K562 (cell line): ENCODE measurements around the gene MARS1. TPM values are rescaled to one million over a fixed set of nuclear protein-coding genes. Genes with fewer than 3 reads are reported as not detected.

Experiments used
- ATAC-seq: fragments of 200-7000 bp; cut with Tn5 transposase; 3 replicates; pipeline ENCODE4 v1.9.1; 2020; ENCODE audit warnings: moderate library complexity
- BruUV-seq: library from RNA; stranded (reverse); fragments of 400-500 nt; replicated peaks from 2 replicates; lab custom pipeline; 2021; lab: Mats Ljungman, UMichigan
- CTCF ChIA-PET: fragments of 300-600 bp; formaldehyde crosslinking; extraction: SDS; loops from one replicate; lab custom pipeline; 2021; ENCODE audit warnings: low intra/inter-chr PET ratio; lab: Yijun Ruan, JAX
- POLR2A ChIA-PET: fragments of 300-600, 350-650 bp; sonication (Branson Sonifier 250); formaldehyde crosslinking; extraction: SDS; loops from one replicate; lab custom pipeline; 2021; ENCODE audit warnings: antibody characterized with exemption, inconsistent platforms; lab: Yijun Ruan, JAX
- DNase-seq, 4 experiments: peaks; one replicate each; pipeline versions ENCODE4 v3.0.0 to v3.0.0-alpha.2; 2011 to 2018; ENCODE audit warnings: low spot score in 3 of 4, mixed read lengths in 3 of 4; ENCODE audit errors: extremely low read depth in 1 of 4
- FAIRE-seq: peaks from 2 replicates; lab custom pipeline; 2011; peaks lifted over from hg19 to GRCh38; lab: Jason Lieb, UNC
- H2AFZ ChIP-seq: 2 replicates; pipeline ENCODE4 v1.6.0; 2011; ENCODE audit warnings: low read depth, low read length, control low read depth, inconsistent platforms
- H3K27ac ChIP-seq: fragments of 200-600 bp; 3 replicates; pipeline ENCODE4 v1.8.0; 2011; ENCODE audit warnings: low read depth, mild to moderate bottlenecking, control low read depth, inconsistent platforms, low read length, moderate library complexity, mixed read lengths; ENCODE audit errors: extremely low read depth
- H3K27me3 ChIP-seq, 2 experiments: fragments of 300-600 bp in 1 of 2; 2 replicates in 1 of 2; 3 replicates in 1 of 2; pipeline versions ENCODE4 v1.6.0 to v1.8.0; 2011; ENCODE audit warnings: inconsistent platforms in 2 of 2, low read length in 2 of 2, mild to moderate bottlenecking in 1 of 2, mixed read lengths in 1 of 2, moderate library complexity in 1 of 2; ENCODE audit not compliant: control insufficient read depth in 2 of 2, insufficient read depth in 2 of 2
- H3K36me3 ChIP-seq: fragments of 300-600 bp; 3 replicates; pipeline ENCODE4 v1.8.0; 2011; ENCODE audit warnings: mild to moderate bottlenecking, low read length, inconsistent platforms; ENCODE audit not compliant: control insufficient read depth, insufficient read depth
- H3K4me1 ChIP-seq, 2 experiments: fragments of 200-600 bp in 1 of 2; replicated peaks in 1 of 2; 2 replicates in 1 of 2; 3 replicates in 1 of 2; pipeline versions ENCODE4 v1.5.1 to v1.8.0; 2011; ENCODE audit warnings: inconsistent platforms in 2 of 2, low read length in 2 of 2, mild to moderate bottlenecking in 1 of 2, mixed read lengths in 1 of 2, moderate library complexity in 1 of 2; ENCODE audit not compliant: control insufficient read depth in 2 of 2, insufficient read depth in 2 of 2
- H3K4me2 ChIP-seq: 2 replicates; pipeline ENCODE4 v1.6.1; 2011; ENCODE audit warnings: low read length, control low read depth, inconsistent platforms, mixed read lengths; ENCODE audit not compliant: insufficient read depth
- H3K4me3 ChIP-seq: fragments of 200-600 bp; sonication (generic), shearing (Covaris generic); 2 replicates; pipeline ENCODE4 v1.5.1; 2016; ENCODE audit warnings: control low read depth, inconsistent platforms
- H3K79me2 ChIP-seq: fragments of 200-600 bp; 3 replicates; pipeline ENCODE4 v1.8.0; 2011; ENCODE audit warnings: low read length, inconsistent platforms; ENCODE audit not compliant: control insufficient read depth, insufficient read depth
- H3K9ac ChIP-seq, 2 experiments: 2 replicates each; pipeline versions ENCODE4 v1.6.0 to v1.6.1; 2011; ENCODE audit warnings: low read depth in 2 of 2, low read length in 2 of 2, control low read depth in 1 of 2, inconsistent platforms in 1 of 2, mild to moderate bottlenecking in 1 of 2, mixed read lengths in 1 of 2; ENCODE audit not compliant: insufficient read depth in 1 of 2
- H3K9me1 ChIP-seq: one replicate; pipeline ENCODE4 v1.6.0; 2011; ENCODE audit warnings: inconsistent platforms, mild to moderate bottlenecking, low read length, moderate library complexity; ENCODE audit not compliant: control insufficient read depth, insufficient read depth
- H3K9me3 ChIP-seq: replicated peaks from 2 replicates; pipeline ENCODE4 v1.5.1; 2011; ENCODE audit warnings: low read depth, low read length, inconsistent platforms; ENCODE audit not compliant: control insufficient read depth, insufficient read depth
- H4K20me1 ChIP-seq: replicated peaks from 2 replicates; pipeline ENCODE4 v1.6.1; 2011; ENCODE audit warnings: low read length, inconsistent platforms, mixed read lengths; ENCODE audit not compliant: control insufficient read depth, insufficient read depth
- ATF3 ChIP-seq, 2 experiments: fragments of 450-650 bp in 1 of 2; sonication (generic) in 1 of 2; formaldehyde crosslinking in 1 of 2; IDR thresholded peaks in 1 of 2; conservative IDR thresholded peaks in 1 of 2; 2 replicates each; pipeline versions ENCODE4 v1.6.1 to v1.8.1; 2016 to 2023; ENCODE audit warnings: mild to moderate bottlenecking in 2 of 2, moderate library complexity in 2 of 2, inconsistent platforms in 1 of 2, missing genetic modification reagents in 1 of 2
- CBX3 ChIP-seq, 2 experiments: IDR thresholded peaks; 1 replicate in 1 of 2; 2 replicates in 1 of 2; pipeline ENCODE4 v1.6.1; 2012; ENCODE audit warnings: inconsistent platforms in 2 of 2, low read length in 2 of 2, borderline replicate concordance in 1 of 2, control low read depth in 1 of 2
- EGR1 ChIP-seq: fragments of 450-650 bp; conservative IDR thresholded peaks from 2 replicates; pipeline ENCODE4 v1.6.1; 2017; ENCODE audit warnings: mild to moderate bottlenecking
- ELF2 ChIP-seq: fragments of 250-450 bp; sonication (Bioruptor Pico); IDR thresholded peaks from 2 replicates; pipeline ENCODE4 v1.5.0; 2021; ENCODE audit warnings: mild to moderate bottlenecking
- HBP1 ChIP-seq: fragments of 450-650 bp; formaldehyde crosslinking; IDR thresholded peaks from 2 replicates; pipeline ENCODE4 v1.4.0; 2022; ENCODE audit warnings: missing genetic modification characterization
- HNRNPL ChIP-seq: fragments of 200-400 bp; formaldehyde crosslinking; IDR thresholded peaks from 2 replicates; pipeline ENCODE4 v1.6.1; 2017; ENCODE audit warnings: low read depth, mild to moderate bottlenecking, low read length
- NFATC3 ChIP-seq: fragments of 450-650 bp; IDR thresholded peaks from 2 replicates; pipeline ENCODE4 v1.6.1; 2017; ENCODE audit warnings: mild to moderate bottlenecking
- NFRKB ChIP-seq: fragments of 450-650 bp; IDR thresholded peaks from 2 replicates; pipeline ENCODE4 v1.6.1; 2016; ENCODE audit warnings: low read depth
- POLR2AphosphoS2 ChIP-seq: IDR thresholded peaks from 2 replicates; pipeline ENCODE4 v1.6.1; 2012; ENCODE audit warnings: low read length, improper control_type of control experiment
- RBFOX2 ChIP-seq: fragments of 200-400 bp; formaldehyde crosslinking; IDR thresholded peaks from 2 replicates; pipeline ENCODE4 v1.6.1; 2017; ENCODE audit warnings: low read depth, mild to moderate bottlenecking, low read length, moderate library complexity
- TCF7 ChIP-seq: sonication (generic); IDR thresholded peaks from 2 replicates; pipeline ENCODE4 v1.6.1; 2016; ENCODE audit warnings: antibody characterized with exemption, borderline replicate concordance
- TGIF2 ChIP-seq: sonication (generic); formaldehyde crosslinking; IDR thresholded peaks from 2 replicates; pipeline ENCODE4 v1.8.1; 2022; ENCODE audit warnings: mild to moderate bottlenecking, missing genetic modification reagents, moderate library complexity
- WGBS: fragments of 100-300 bp; shearing (Covaris generic); methylation state at CpG from one replicate; pipeline ENCODE4 v1.1.6; 2016; ENCODE audit warnings: low coverage, mixed read lengths; ENCODE audit not compliant: insufficient coverage; ENCODE audit errors: missing lambda C conversion rate; 5-methylcytosine and 5-hydroxymethylcytosine counted together
- in situ Hi-C: fragments of 300-500 bp; cut with MboI; formaldehyde crosslinking; loops from 4 replicates; pipeline ENCODE4 v1.15.0; 2018; ENCODE audit warnings: inconsistent platforms, mixed read lengths
- intact Hi-C: fragments of 100-400 bp; cut with micrococcal nuclease; formaldehyde crosslinking; loops from 2 replicates; pipeline ENCODE4 v1.14.2; 2022
- polyA plus RNA-seq, 8 experiments: library from polyadenylated mRNA; depleted of rRNA in 4 of 8; stranded (reverse) in 5 of 8; unstranded in 3 of 8; fragments of >200 nt; fragmentation: Nextera tagmentation in 2 of 8; fragmentation: Illumina TruSeq in 1 of 8; extraction: Ambion mirVana in 2 of 8; extraction: Trizol in 1 of 8; gene quantifications; 2 replicates each; pipeline versions ENCODE4 v1.2.1 to v1.2.3, GENCODE V29; 2011 to 2014; ENCODE audit warnings: inconsistent platforms in 1 of 8, missing spikeins in 1 of 8
- total RNA-seq, 7 experiments: library from RNA; depleted of rRNA in 6 of 7; stranded (reverse); fragments of >200 nt in 6 of 7; fragmentation: Illumina TruSeq in 2 of 7; extraction: Trizol in 2 of 7; gene quantifications; 2 replicates each; pipeline versions ENCODE4 v1.2.1 to v1.2.3, GENCODE V29; 2011 to 2021; ENCODE audit warnings: low replicate concordance in 1 of 7
- TF ChIP-seq, protein P1 (sequence below): fragments of 250-450 bp; sonication (Bioruptor Pico); IDR thresholded peaks from 2 replicates; pipeline ENCODE4 v1.5.0; 2020; ENCODE audit warnings: mild to moderate bottlenecking
- TF ChIP-seq, protein P2 (sequence below): fragments of 250-450 bp; sonication (Bioruptor Pico); IDR thresholded peaks from 2 replicates; pipeline ENCODE4 v1.8.0; 2021; ENCODE audit warnings: moderate library complexity, mild to moderate bottlenecking, inconsistent platforms

MARS1 gene
- total and polyA plus RNA-seq, 9 of the 15 experiments (the other 6 are each of a cell fraction or from before 2014, with no cell fraction given), result 117 to 382 (median 220) TPM

DNA sequence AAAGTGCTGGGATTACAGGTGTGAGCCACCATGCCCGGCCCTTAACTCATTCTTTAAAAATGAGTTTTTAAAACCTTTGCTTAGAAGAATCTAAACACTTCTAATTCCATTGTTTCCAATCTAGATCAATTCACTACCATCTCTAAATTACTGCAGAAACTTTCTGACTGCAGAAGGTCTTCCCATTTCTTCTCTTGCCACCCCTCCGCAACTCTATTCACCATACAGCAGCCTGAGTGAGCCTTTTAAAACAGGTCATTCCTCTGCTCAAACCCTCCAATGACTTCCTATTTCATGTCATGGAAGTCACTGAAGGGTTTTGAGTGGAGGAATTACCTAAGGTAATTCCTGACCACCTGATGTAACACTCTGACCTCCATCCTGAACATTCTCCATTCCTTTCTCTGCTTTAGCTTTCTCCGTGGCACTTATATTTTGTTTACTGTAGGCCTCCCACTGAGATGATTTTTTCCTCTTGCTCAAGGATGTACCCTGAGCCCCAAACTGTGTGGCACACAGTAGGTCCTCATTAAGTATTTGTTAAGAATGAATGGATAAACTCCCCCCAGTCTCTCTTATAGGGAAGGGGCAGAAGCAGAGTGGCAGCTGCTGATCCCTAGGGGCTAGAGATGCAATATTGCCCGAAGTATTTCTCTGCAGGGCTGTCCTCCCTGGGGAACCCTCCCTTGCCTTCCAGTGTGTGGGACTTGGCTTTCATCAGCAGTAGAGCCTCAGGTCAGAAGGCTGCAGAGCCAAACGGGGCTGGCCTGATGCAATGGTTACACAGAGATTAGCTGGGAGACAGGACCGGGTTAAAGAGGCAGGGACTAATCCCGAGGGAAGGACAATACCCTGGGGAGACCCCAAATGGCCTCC lies 31.3 kb downstream of the MARS1 start (continued):
- TF ChIP-seq HBP1 (CRISPR knock-in tag) (0 out of 2 replicates have a peak, but pooled peaks have one; percentile 36), ATF3 (IDR thresholded peaks at IDR 0.05) (0 out of 2 replicates have a peak, but pooled peaks have one; percentile 9), ATF3 (CRISPR knock-in tag; conservative IDR thresholded peaks at IDR 0.05) (no peak)
- TF ChIP-seq, all 486 proteins: peak for 19

- 0% methylated on average over 8 of the region's 8 CpGs for WGBS
- BruUV-seq, result no TSS peak
- Histone ChIP-seq H3K27me3 (no peaks in the 10 kb centered on the region), H3K27ac (peak overlapping the region; percentile 99), H3K9me1 (peaks cover 7% of the 10 kb centered on the region), H3K4me1 (peaks cover 29 to 43% of the 10 kb centered on the region in 2 experiments), H2AFZ (no peak overlapping the region), H3K4me2 (peak overlapping the region; percentile 99), H3K9ac (peak overlapping the region; percentile 94 to 100), H3K4me3 (peak overlapping the region; percentile 86), H3K36me3 (peaks cover 63% of the 10 kb centered on the region), H3K9me3 (no peaks in the 10 kb centered on the region), H3K79me2 (peaks cover 59% of the 10 kb centered on the region), H4K20me1 (peaks cover 50% of the 10 kb centered on the region)
- no peak for ATAC-seq
- intact Hi-C loops, result loop anchor here (1.0 to 5.0 kb wide), 6 partner anchors 20 to 218 kb away; partner anchors contain the start of genes AGAP2, GLI1 and MARS1
- CTCF ChIA-PET, result no interaction called here
- in situ Hi-C loops, result no loop called here
- POLR2A ChIA-PET, result interaction anchor here (0.6 to 10.1 kb wide), 40 partner anchors 9 to 403 kb away, joined by 3 to 184 read pairs (median 5); partner anchors contain the start of genes ARHGEF25, B4GALNT1, CDK4 and DCTN2
- no peak for FAIRE-seq
- DNase-seq, result peak in 1 of 4 experiments; percentile 78
- TF ChIP-seq EGR1, result 0 out of 2 replicates have a peak, but pooled peaks have one; percentile 45
- TF ChIP-seq, protein P1, sequence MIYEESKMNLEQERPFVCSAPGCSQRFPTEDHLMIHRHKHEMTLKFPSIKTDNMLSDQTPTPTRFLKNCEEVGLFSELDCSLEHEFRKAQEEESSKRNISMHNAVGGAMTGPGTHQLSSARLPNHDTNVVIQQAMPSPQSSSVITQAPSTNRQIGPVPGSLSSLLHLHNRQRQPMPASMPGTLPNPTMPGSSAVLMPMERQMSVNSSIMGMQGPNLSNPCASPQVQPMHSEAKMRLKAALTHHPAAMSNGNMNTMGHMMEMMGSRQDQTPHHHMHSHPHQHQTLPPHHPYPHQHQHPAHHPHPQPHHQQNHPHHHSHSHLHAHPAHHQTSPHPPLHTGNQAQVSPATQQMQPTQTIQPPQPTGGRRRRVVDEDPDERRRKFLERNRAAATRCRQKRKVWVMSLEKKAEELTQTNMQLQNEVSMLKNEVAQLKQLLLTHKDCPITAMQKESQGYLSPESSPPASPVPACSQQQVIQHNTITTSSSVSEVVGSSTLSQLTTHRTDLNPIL, result 0 out of 2 replicates have a peak, but pooled peaks have one; percentile 11
- TF ChIP-seq NFRKB, result 0 out of 2 replicates have a peak, but pooled peaks have one; percentile 31
- TF ChIP-seq NFATC3, result no peak
- TF ChIP-seq RBFOX2, result peak; percentile 97
- no peak for TF ChIP-seq HNRNPL
- no peak for TF ChIP-seq CBX3 (IDR thresholded peaks at IDR 0.05; ENCODE audit: borderline replicate concordance in 1 of 2, low read length in 2 of 2)
- TF ChIP-seq, protein P2, sequence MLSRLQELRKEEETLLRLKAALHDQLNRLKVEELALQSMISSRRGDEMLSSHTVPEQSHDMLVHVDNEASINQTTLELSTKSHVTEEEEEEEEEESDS (CRISPR knock-in tag), result no peak
- TF ChIP-seq TGIF2 (CRISPR knock-in tag), result peak; percentile 79; the same call in 1 of the 2 replicates
- 0 out of 2 replicates have a peak, but pooled peaks have one; percentile 11 for TF ChIP-seq POLR2AphosphoS2
- TF ChIP-seq TCF7, result no peak
- TF ChIP-seq ELF2, result 0 out of 2 replicates have a peak, but pooled peaks have one; percentile 13
Observed at GRCh38 chr12:57519796-57520052, 31.9 kb downstream of the MARS1 start.
